Endothelial cell of umbilical vein (primary cell): Measurements from ENCODE around the gene KLHL18. TPM values are rescaled to one million over a fixed set of nuclear protein-coding genes. Genes with fewer than 3 reads are reported as not detected.

Source experiments
- BruUV-seq: library from RNA; stranded (reverse); fragments of 400-500 nt; replicated peaks from 2 replicates; lab custom pipeline; 2021; lab: Mats Ljungman, UMichigan
- CTCF ChIA-PET: fragments of 300-600, 350-600 bp; sonication (Branson Sonifier 250); formaldehyde crosslinking; loops from one replicate; lab custom pipeline; 2021; ENCODE audit warnings: antibody characterized with exemption, inconsistent platforms; lab: Charles Lee
- POLR2A ChIA-PET: fragments of 300-600, 350-600 bp; sonication (Branson Sonifier 250); formaldehyde crosslinking; loops from one replicate; lab custom pipeline; 2021; ENCODE audit warnings: antibody characterized with exemption, inconsistent platforms; lab: Charles Lee
- DNase-seq: peaks from one replicate; pipeline ENCODE4 v3.0.0-alpha.2; 2011; ENCODE audit warnings: low read depth, low spot score
- FAIRE-seq: peaks from 2 replicates; lab custom pipeline; 2011; peaks lifted over from hg19 to GRCh38; lab: Jason Lieb, UNC
- H2AFZ ChIP-seq: 2 replicates; pipeline ENCODE4 v1.6.0; 2012; ENCODE audit warnings: low read depth, low read length, control low read depth, inconsistent platforms
- H3K27ac ChIP-seq: 2 replicates; pipeline ENCODE4 v1.5.1; 2011; ENCODE audit warnings: low read depth, mild to moderate bottlenecking, control low read depth, low read length, moderate library complexity; ENCODE audit not compliant: insufficient read depth
- H3K27me3 ChIP-seq, 2 experiments: 2 replicates each; pipeline versions ENCODE4 v1.6.0 to v1.6.1; 2011; ENCODE audit warnings: low read length in 2 of 2, mixed read lengths in 1 of 2; ENCODE audit not compliant: control insufficient read depth in 2 of 2, insufficient read depth in 2 of 2
- H3K36me3 ChIP-seq, 2 experiments: 2 replicates in 1 of 2; 3 replicates in 1 of 2; pipeline ENCODE4 v1.5.1; 2011; ENCODE audit warnings: low read length in 2 of 2, mild to moderate bottlenecking in 1 of 2, moderate library complexity in 1 of 2; ENCODE audit not compliant: control insufficient read depth in 2 of 2, insufficient read depth in 2 of 2; ENCODE audit errors: extremely low read depth in 1 of 2
- H3K4me1 ChIP-seq: 3 replicates; pipeline ENCODE4 v1.5.1; 2011; ENCODE audit warnings: mild to moderate bottlenecking, low read length; ENCODE audit not compliant: control insufficient read depth, insufficient read depth; ENCODE audit errors: extremely low read depth
- H3K4me2 ChIP-seq: 2 replicates; pipeline ENCODE4 v1.6.1; 2011; ENCODE audit warnings: low read length, control low read depth, mixed read lengths; ENCODE audit not compliant: insufficient read depth
- H3K4me3 ChIP-seq, 3 experiments: fragments of 200-600 bp in 1 of 3; sonication (generic), shearing (Covaris generic) in 1 of 3; replicated peaks in 1 of 3; 2 replicates each; pipeline ENCODE4 v1.5.1; 2011 to 2016; ENCODE audit warnings: control low read depth in 3 of 3, low read length in 3 of 3, mild to moderate bottlenecking in 2 of 3, inconsistent platforms in 1 of 3, low read depth in 1 of 3, moderate library complexity in 1 of 3; ENCODE audit not compliant: insufficient read depth in 1 of 3
- H3K79me2 ChIP-seq: 2 replicates; pipeline ENCODE4 v1.6.0; 2012; ENCODE audit warnings: low read length, inconsistent platforms; ENCODE audit not compliant: control insufficient read depth, insufficient read depth
- H3K9ac ChIP-seq: replicated peaks from 2 replicates; pipeline ENCODE3; 2011; ENCODE audit warnings: low read length, control low read depth; ENCODE audit not compliant: insufficient read depth; ENCODE audit errors: extremely low read depth
- H3K9me1 ChIP-seq: replicated peaks from 3 replicates; pipeline ENCODE4 v1.6.0; 2011; ENCODE audit warnings: mild to moderate bottlenecking, low read length; ENCODE audit not compliant: control insufficient read depth, insufficient read depth; ENCODE audit errors: extremely low read depth
- H3K9me3 ChIP-seq: replicated peaks from 2 replicates; pipeline ENCODE4 v1.5.1; 2012; ENCODE audit warnings: low read length, inconsistent platforms; ENCODE audit not compliant: control insufficient read depth, insufficient read depth
- H4K20me1 ChIP-seq: replicated peaks from 2 replicates; pipeline ENCODE3; 2011; ENCODE audit warnings: mild to moderate bottlenecking, low read length; ENCODE audit not compliant: control insufficient read depth, insufficient read depth; ENCODE audit errors: extremely low read depth
- EZH2 ChIP-seq: IDR thresholded peaks from 2 replicates; pipeline ENCODE4 v1.6.1; 2012; ENCODE audit warnings: borderline replicate concordance, low read depth, mild to moderate bottlenecking, moderate library complexity, low read length, inconsistent platforms; ENCODE audit not compliant: severe bottlenecking
- FOS ChIP-seq: IDR thresholded peaks from 2 replicates; pipeline ENCODE4 v1.6.1; 2011; ENCODE audit warnings: mild to moderate bottlenecking, low read length, moderate library complexity, borderline replicate concordance; ENCODE audit not compliant: insufficient read depth
- GATA2 ChIP-seq: IDR thresholded peaks from 2 replicates; pipeline ENCODE4 v1.7.0; 2011; ENCODE audit warnings: low read depth, mild to moderate bottlenecking, moderate library complexity, mixed read lengths, low read length; ENCODE audit not compliant: insufficient read length, insufficient read depth
- JUN ChIP-seq: IDR thresholded peaks from 2 replicates; pipeline ENCODE4 v1.6.1; 2011; ENCODE audit warnings: borderline replicate concordance, low read depth; ENCODE audit not compliant: insufficient read length, insufficient read depth
- MYC ChIP-seq: IDR thresholded peaks from one replicate; pipeline ENCODE4 v1.6.1; 2011; ENCODE audit warnings: mild to moderate bottlenecking, low read depth, low read length
- POLR2A ChIP-seq: IDR thresholded peaks from 2 replicates; pipeline ENCODE4 v1.6.1; 2012; ENCODE audit warnings: low read depth, mild to moderate bottlenecking, control low read depth, low read length
- POLR2AphosphoS5 ChIP-seq: IDR thresholded peaks from 2 replicates; pipeline ENCODE4 v1.6.1; 2012; ENCODE audit warnings: low read depth, mild to moderate bottlenecking, control low read depth, low read length, moderate library complexity; ENCODE audit not compliant: insufficient read depth
- dilution Hi-C: fragments of 300-500 bp; cut with MboI; formaldehyde crosslinking; loops from one replicate; pipeline ENCODE4 v1.15.0; 2019; ENCODE audit warnings: low sequenced_read_pairs; ENCODE audit not compliant: extremely low pct_ligation_motif_present
- intact Hi-C: fragments of 100-400 bp; cut with micrococcal nuclease; formaldehyde crosslinking; loops from one replicate; pipeline ENCODE4 v1.10.0; 2022
- polyA plus RNA-seq, 4 experiments: library from polyadenylated mRNA; depleted of rRNA in 3 of 4; stranded (reverse) in 3 of 4; unstranded in 1 of 4; fragments of >200 nt; gene quantifications; 2 replicates each; pipeline versions ENCODE4 v1.2.1 to v1.2.3, GENCODE V29; 2011 to 2012; ENCODE audit warnings: missing spikeins in 1 of 4
- total RNA-seq: library from RNA; stranded (reverse); gene quantifications from 2 replicates; pipeline ENCODE4 v1.2.3, GENCODE V29; 2021
- TF ChIP-seq, protein P1 (sequence below), 2 donors: IDR thresholded peaks; 1 replicate in 1 of 2; 2 replicates in 1 of 2; pipeline ENCODE4 v1.5.1; 2011; ENCODE audit warnings: low read length in 2 of 2, mild to moderate bottlenecking in 2 of 2, moderate library complexity in 2 of 2, control low read depth in 1 of 2, inconsistent platforms in 1 of 2, low read depth in 1 of 2; ENCODE audit not compliant: insufficient read depth in 1 of 2; ENCODE audit errors: extremely low read depth in 1 of 2
- TF ChIP-seq, protein P2 (sequence below): IDR thresholded peaks from 2 replicates; pipeline ENCODE4 v1.6.1; 2011; ENCODE audit not compliant: insufficient read depth, insufficient read length

Gene KLHL18
- total and polyA plus RNA-seq, 2 donors (not counting 3 experiments of a cell fraction or from before 2014, with no cell fraction given) = 43.4 to 58.1 TPM

DNA sequence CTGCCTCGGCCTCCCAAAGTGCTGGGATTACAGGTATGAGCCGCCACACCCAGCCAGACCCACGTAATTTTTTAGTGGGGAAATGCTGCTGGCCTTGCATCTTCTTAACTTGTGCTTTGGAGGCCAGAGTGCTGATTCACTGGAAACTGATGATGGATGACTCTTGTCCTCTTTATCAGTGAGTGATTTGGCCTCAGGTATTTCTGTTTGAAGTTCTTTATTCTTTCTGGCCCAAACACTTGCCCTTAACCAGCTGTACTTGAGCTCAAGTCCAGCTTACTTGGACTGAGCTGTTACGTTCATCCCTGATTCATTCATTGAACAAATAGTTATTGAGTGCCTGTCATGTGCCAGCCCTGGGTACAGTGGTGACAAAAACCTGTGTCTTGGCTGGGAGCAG lies 102.3 kb downstream of the KLHL18 start:
- Histone ChIP-seq H2AFZ (no peak overlapping the region), H4K20me1 (peaks cover 2% of the 10 kb centered on the region), H3K9me1 (no peaks in the 10 kb centered on the region), H3K27ac (no peak overlapping the region), H3K79me2 (peaks cover 69% of the 10 kb centered on the region), H3K4me3 (no peak overlapping the region), H3K9ac (no peak overlapping the region), H3K27me3 (no peaks in the 10 kb centered on the region), H3K4me2 (no peak overlapping the region), H3K9me3 (no peaks in the 10 kb centered on the region), H3K36me3 (no peaks in the 10 kb centered on the region), H3K4me1 (peaks cover 7% of the 10 kb centered on the region)
- no TSS peak for BruUV-seq
- ChIA-PET POLR2A (no interaction called here), CTCF (interaction anchor here (1.0 kb wide), 1 partner anchor 42 kb away, joined by 3 read pairs; no protein-coding TSS in a partner anchor)
- TF ChIP-seq, protein P1, sequence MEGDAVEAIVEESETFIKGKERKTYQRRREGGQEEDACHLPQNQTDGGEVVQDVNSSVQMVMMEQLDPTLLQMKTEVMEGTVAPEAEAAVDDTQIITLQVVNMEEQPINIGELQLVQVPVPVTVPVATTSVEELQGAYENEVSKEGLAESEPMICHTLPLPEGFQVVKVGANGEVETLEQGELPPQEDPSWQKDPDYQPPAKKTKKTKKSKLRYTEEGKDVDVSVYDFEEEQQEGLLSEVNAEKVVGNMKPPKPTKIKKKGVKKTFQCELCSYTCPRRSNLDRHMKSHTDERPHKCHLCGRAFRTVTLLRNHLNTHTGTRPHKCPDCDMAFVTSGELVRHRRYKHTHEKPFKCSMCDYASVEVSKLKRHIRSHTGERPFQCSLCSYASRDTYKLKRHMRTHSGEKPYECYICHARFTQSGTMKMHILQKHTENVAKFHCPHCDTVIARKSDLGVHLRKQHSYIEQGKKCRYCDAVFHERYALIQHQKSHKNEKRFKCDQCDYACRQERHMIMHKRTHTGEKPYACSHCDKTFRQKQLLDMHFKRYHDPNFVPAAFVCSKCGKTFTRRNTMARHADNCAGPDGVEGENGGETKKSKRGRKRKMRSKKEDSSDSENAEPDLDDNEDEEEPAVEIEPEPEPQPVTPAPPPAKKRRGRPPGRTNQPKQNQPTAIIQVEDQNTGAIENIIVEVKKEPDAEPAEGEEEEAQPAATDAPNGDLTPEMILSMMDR (IDR thresholded peaks at IDR 0.05; ENCODE audit: extremely low read depth in 1 of 2, insufficient read depth in 1 of 2, low read depth in 1 of 2, low read length in 2 of 2) = no peak
- DNase-seq (no peak), FAIRE-seq (no peak)
- dilution Hi-C loops = no loop called here
- intact Hi-C loops = no loop called here

DNA sequence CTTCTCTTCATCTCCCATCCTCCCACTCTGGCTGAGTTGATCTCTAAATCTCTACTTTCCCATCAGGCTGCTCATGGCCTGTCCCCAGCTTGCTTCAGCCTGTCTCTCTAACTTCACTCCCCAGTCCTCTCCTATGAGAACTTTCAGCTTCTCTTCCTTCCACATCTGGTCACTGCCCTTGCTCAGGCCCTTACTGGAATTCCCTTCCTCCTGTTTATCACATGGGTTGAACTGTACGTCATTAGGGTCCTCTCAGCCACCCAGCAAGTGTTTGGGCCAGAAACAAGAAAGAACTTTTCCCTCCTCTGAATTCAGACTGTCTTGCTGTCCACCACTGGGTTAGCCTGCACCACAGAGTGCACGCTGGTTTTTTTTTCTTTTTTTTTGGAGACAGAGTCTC lies 103.1 kb downstream of the KLHL18 start:
- Histone ChIP-seq H3K27ac (no peak overlapping the region), H4K20me1 (peaks cover 2% of the 10 kb centered on the region)
- dilution Hi-C loops = no loop called here

More for the DNA sequence above, 103.1 kb downstream of the KLHL18 start:
- FAIRE-seq = no peak
- Histone ChIP-seq H3K36me3 (no peaks in the 10 kb centered on the region), H3K9ac (no peak overlapping the region), H3K9me1 (no peaks in the 10 kb centered on the region), H3K27me3 (no peaks in the 10 kb centered on the region), H3K79me2 (peaks cover 75% of the 10 kb centered on the region), H3K4me3 (no peak overlapping the region), H2AFZ (no peak overlapping the region), H3K4me1 (peaks cover 6% of the 10 kb centered on the region), H3K4me2 (no peak overlapping the region), H3K9me3 (no peaks in the 10 kb centered on the region)
- intact Hi-C loops = no loop called here
- no peak for DNase-seq
- ChIA-PET POLR2A (no interaction called here), CTCF (interaction anchor here (1.0 kb wide), 1 partner anchor 42 kb away, joined by 3 read pairs; no protein-coding TSS in a partner anchor)
- BruUV-seq = no TSS peak
- TF ChIP-seq POLR2AphosphoS5 (no peak), POLR2A (no peak), GATA2 (no peak), MYC (no peak), EZH2 (no peak), FOS (no peak), JUN (no peak)
- TF ChIP-seq, protein P1 (IDR thresholded peaks at IDR 0.05; ENCODE audit: extremely low read depth in 1 of 2, insufficient read depth in 1 of 2, low read depth in 1 of 2, low read length in 2 of 2) = no peak
- TF ChIP-seq, protein P2, sequence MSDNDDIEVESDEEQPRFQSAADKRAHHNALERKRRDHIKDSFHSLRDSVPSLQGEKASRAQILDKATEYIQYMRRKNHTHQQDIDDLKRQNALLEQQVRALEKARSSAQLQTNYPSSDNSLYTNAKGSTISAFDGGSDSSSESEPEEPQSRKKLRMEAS = no peak
